Stimulated activated CD4-positive, alpha-beta T cell treated with anti-CD3 and anti-CD28 coated beads, Interleukin-15, amount 100 ng/mL, for 24 hours (primary cell): ENCODE data around the gene SFI1.
"Not testable (repeated sequence)": the region's sequence is repeated elsewhere in the genome, so short reads cannot be mapped to it uniquely, and the experiment has no call there.

Experiments used
- DNase-seq: peaks from one replicate; pipeline ENCODE4 v3.0.0-alpha.2; 2020

SFI1 gene

DNA sequence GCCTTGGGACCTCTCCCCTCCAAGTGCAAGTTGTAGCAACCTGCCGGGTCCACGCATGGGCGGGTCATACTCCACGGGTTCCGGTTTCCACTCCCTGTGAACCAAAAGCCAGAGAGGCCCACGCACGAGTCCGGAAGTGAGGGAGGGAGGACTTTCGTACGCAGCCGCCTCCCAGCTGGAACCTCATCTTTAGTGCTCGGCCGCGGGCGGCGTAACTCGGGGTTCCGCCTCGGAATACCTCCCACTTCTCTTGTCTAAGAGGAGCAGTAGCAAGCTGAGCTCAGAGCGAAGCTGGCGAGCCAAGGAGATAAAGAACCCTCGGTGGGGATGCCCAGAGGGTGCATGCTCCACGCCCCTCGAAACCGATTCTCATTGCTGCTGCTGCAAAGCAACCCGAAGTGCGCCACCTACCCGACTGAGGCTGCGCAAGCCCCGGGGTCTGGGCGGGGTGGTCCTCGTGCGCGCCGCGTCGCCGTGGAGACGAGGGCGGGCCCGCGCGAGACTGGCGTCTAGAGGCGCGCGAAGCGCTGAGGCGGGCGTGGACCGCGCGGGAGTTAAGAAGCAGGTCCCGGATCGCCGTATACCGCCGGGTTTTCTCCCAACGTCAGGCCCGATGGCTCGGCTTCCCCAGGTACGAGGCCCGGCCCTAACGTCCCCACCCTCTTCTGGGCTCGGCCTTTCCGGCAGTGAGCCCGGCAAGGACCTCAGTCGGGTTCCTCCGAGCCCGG is at the start of gene SFI1:
Gene SFI1, plus strand, starts transcription at position 530 of the 728 bp plus-strand sequence. CDS start 11,749 bp downstream, outside the sequence.
- peak; percentile 97 for DNase-seq

- DNase-seq, result no peak
Observed at GRCh38 chr22:31446767-31447166, 49.6 kb upstream of the SFI1 start.

GRCh38 chr22:31447337-31447736 is 49.0 kb upstream of the SFI1 start:
- no peak for DNase-seq

DNA sequence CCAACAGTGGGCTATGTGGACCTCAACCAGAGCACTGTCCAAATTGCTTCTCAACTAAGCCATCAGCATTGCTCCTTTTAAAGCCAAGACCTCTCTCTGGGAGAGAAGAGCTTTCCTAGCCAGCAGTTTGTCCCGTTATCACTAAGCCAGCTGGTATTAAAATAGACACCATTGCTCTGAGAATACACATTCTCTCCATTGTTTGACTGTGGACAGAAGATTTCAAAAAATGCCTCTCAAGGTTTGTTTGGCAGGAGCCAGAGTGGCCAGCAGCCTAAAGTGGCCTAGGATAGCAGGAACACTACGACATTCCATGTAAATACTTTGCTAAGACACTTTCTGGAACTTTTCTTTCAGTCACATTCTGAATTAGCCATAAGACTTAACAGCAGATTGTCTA is 48.0 kb upstream of the SFI1 start:
- no peak for DNase-seq

- no peak for DNase-seq
Observed at GRCh38 chr22:31449506-31449905, 46.8 kb upstream of the SFI1 start.

DNA sequence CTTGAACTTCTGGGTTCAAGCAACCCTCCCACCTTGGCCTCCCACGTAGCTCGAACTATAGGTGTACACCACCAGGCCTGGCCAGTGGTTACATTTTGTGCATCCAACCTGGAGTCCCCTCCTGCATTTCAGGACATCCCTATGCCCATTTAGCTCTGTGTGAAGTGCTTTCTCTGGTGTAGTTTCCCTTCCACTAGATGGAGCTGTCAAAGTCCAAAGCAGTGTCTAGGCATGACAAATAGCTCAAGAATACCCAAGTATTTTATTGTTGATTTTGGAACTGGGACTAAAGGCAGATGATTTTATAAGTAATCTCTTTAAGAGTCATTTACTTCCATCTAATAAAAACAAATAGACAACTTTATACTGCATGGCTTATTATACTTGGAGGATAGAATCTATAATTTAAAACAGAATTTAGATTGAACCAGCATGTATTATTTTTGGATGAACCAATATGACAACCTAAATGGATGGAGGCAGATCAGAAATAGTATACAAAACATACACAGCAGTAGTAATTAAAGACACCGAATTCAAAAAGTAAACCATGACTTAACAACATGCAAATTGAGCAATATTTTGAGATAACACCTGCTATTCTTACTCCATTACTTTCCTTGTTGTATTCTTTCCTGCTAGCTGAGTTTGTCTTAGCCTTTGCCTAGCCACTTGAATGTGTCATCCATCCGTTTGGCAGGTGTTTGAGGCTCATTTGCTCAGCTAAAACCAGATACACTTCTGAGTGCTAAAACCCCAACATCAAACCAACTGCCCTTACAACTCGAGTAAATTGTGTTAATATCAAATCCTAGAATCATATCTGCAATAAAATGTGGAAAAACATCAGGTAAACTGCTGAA is 44.4 kb upstream of the SFI1 start:
- DNase-seq, result no peak

DNA sequence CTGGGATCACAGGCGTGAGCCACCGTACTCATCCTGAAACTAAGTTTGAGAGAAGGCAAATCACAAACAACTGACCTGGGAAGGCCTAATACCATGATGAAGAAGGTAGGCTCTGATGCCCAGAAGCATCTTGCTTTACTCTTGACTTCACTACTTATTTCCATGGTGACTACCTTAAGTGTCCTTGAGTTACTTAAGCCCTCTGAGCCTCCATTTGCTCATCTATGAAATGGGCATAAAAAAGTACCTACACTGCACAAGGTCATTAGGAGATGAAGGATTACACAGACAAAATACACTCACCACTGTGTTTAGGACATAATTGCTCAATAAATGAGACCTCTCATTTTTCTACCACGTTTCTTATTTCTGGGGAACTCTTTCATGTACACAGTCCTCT is 34.6 kb upstream of the SFI1 start:
- DNase-seq, result no peak

GRCh38 chr22:31465307-31465706 is 31.0 kb upstream of the SFI1 start:
- no peak for DNase-seq

DNA sequence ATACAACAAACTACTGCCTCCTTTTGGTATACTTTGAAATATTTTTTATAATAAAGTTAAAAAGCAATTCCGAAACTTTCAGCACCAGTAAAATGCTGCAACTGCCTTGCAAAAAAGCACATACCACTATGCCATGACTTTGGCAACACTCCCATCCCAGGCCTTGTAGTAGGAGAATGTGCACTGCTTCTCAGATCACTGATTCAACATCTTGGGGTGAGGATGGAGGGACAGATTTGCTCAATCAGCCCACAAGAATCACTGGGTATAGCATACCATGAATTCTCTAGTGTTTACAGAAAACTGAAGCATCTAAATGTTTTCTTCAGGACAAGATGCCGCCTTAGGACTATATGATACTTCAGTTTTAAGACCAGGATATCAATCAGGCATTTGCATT is 21.6 kb upstream of the SFI1 start:
- DNase-seq, result no peak

DNA sequence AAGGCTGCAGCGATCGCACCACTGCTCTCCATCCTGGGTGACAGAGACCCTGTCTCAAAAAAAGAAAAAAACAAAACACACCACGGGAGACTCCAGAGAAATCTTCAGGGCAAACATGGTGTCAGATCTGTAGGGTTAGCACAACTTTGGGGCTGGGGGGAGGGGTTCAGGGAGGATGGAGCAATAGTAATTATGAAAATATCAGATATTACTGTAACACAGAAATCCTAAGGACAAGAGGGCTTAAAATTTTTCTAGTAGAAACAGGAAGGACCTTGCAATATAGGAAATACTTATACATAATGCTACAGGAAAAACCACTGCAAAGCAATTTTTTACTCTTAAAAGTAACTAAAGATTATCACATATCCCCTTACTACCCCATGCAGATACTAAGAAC is 20.5 kb upstream of the SFI1 start:
- DNase-seq, result no peak

DNA sequence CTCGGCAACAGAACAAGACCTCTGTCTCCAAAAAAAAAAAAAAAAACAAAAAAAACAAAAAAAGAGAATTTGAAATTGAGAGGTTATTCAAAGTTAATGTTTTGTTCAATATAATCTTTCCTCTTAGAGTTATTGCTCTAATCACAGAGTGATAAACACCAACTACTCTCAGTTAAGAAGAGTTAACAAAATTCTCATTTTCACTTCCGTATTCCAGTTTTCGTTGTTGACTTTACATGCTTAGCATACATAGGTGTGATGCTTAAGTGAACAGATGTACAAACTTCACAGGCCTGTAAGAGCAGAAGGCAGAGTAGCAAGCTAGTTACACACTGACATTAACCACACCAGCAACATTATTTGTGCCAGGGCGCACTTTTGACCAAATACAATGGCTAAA is 19.0 kb upstream of the SFI1 start:
- DNase-seq, result no peak

DNA sequence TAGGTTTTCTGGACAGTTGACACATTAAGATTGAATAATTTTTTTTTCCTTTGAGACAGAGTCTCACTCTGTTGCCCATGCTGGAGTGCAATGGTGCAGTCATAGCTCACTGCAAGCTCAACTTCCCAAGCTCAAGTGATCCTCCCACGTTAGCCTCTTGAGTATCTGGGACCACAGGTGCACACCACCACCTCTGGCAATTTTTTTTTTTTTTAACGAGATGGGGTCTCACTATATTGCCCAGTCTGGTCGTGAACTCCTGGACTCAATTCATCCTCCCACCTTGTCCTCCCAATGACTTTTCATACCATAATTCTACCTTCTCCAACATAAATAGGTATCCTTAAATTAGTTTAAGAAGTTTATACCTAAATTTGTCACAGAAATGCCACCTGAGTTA is 15.2 kb upstream of the SFI1 start:
- DNase-seq, result no peak

- not testable (repeated sequence) for DNase-seq
Observed at GRCh38 chr22:31482470-31482869, 13.9 kb upstream of the SFI1 start.

DNA sequence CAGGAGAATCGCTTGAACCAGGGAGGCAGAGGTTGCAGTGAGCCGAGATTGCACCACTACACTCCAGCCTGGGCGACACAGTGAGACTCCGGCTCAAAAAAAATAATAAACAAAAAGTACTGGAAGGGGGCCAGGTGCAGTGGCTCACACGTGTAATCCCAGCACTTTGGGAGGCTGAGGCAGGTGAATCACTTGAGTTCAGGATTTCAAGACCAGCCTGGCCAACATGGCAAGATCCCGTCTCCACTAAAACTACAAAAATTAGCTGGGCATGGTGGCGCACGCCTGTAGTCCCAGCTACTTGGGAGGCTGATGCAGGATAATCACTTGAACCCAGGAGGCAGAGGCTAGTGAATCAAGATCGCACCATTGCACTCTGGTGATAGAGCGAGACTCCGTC is 10.0 kb upstream of the SFI1 start:
- DNase-seq, result not testable (repeated sequence)

DNA sequence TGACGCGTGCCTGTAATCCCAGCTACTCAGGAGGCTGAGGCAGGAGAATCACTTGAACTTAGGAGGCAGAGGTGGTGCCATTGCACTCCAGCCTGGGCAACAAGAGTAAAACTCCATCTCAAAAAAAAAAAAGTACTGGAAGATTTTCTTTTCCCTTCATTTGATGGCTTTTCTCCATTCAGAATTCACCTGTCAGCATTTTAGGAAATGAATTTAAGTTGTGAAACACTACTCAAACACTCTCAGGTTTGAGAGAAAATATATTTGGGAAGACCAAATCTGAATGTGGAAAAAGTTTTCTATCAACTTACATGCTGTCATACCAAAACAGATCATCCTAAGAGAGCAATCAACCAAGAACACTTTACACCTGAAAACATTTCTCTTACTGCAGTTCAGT is 9.4 kb upstream of the SFI1 start:
- no peak for DNase-seq

- DNase-seq, result no peak
Observed at GRCh38 chr22:31488346-31488883, 7.9 kb upstream of the SFI1 start.

DNA sequence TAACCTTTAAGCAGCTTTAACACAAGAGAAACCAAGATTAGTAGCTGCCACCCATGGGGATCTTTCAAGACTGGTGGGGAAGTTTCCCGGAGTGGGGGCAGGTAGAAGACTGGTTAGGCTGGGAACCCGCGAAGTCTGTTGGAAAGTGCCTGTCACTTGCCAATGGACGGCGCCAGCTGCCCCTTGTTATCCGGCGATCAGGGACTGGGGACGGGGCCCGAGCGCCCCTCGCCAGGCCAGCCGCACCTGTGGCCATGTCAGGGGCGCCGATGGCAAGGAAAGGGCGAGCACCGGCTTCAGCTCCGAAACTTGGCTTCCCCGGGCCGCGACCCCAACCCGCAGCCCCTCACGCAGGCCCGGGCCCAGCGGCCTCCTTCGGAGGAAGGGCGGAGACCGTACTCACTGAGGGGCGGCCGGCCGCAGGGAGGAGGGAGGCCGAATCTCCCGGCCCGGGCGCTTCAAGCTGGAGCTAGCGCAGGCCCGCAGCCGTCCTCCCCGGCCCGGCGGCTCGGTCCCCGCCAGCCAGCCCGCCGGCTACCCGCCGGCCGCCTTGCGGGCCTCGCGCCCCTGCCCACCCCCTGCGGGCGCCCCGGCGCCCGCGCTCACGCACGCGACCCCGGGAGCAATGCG is 7.2 kb upstream of the SFI1 start:
- DNase-seq, result peak; percentile 60

DNA sequence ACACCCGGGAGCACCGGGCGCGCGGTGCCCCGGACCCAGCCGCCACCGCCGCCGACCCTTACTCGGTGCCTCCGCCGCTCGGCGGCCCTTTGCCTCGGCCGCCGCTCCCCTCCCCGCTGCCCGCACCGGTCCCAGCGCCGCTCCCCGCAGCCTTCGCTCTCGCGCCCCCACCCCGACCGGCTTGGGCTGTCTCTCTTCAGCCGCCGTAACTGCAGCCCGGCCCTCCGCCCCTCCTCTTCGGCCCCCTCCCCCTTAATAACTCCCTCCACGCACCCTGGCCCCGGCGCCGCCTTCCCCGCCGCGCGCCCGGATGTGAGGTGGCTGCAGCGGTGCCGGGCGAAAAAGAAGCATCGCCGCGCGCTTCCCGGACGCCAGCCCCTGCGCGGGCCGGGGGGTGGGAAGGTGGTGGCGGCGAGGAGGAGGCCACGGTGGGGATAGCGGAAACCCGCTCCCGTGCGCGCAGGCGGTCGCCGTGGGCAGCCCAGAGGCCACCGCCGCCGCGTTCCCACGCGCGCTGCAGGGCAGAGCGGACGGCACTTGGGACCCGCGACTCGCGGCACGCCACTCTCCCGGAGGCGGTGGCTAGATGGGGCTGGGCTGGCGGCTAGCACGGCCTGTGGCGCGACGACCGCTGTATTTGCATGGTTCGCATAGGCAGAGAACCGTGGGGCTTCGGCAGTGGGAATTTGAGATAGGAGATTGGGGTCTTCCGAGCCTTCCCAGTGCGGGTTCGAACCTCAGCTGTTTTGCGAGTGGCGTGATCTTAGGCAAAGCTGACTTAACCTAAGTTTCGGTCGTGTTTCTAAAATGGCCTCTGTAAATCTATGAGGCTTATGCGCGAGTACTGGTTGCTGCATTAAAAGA is 6.5 kb upstream of the SFI1 start, which contains the start of gene EIF4ENIF1:
Gene EIF4ENIF1, minus strand, starts transcription at position 211 of the 864 bp plus-strand sequence. CDS start 1,124 bp downstream, outside the sequence.
- DNase-seq, result peak; percentile 90

DNA sequence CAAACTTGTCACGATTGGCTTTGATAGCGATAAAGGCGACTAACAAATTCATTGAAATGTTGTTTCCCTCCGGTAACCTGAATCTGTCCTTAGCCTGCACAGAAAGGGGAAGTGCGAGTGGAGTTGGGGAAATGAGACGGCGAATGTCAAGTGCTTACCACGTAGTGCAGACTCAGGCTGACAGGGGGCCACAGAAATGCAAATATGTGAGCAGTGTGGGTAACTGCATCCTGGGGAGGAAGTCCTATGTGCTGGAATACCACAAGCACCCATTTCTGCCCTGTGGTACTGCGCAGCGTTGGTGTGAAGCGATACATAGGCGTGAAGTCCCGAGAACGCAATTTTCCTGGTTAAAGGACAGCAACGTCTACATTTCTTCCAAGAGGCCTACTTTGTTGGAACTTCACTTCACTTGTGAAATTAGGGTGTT is 5.8 kb upstream of the SFI1 start:
- peak; percentile 73 for DNase-seq

DNA sequence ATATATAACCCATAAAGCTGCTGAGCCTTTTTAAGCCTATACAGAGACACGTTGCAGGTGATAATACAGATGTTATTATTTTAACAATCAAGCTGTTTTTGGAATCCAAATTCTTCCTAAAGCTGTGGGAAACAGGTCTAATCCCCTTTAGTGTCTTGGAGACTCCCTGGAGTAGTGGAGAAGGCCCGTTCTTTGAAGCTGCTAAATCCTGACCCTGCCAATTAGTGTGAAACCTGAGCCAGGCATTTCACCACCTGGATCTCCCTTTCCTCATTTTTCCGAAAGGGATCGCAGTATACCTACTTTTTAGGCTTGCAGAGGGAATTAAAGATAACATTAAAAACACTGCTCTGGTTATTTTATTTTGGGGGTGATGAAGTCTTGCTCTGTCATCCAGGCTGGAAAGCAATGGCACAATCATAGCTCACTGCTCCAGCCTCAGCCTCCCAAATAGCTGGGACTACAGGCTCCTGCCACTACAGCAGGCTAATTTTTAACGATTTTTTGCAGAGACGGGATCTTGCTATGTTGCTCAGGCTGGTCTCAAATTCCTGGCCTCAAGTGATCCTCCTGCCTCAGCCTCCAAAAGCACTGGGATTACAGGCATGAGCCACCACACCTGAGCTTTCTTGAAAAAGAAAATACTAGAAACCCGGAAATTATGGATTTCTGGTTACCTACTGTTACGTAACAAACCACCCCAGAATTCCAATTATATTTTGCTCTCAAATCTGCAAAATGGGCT is 4.9 kb upstream of the SFI1 start:
- no peak for DNase-seq

- DNase-seq, result no peak
Observed at GRCh38 chr22:31492151-31492550, 4.2 kb upstream of the SFI1 start.

DNA sequence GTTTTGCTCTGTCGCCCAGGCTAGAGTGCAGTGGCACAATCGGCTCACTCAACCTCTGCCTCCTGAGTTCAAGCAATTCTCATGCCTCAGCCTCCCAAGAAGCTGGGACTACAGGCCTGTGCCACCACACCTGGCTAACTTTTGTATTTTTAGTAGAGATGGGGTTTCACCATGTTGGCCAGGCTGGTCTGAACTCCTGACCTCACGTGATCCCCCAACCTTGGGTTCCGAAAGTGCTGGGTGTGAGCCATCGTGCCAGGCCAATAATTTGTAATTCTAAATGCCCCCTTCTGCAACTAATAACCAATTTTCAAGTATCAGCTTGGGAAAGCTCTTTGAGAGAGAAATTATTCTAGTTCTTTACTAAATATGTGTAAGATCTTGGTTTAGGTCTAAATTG is 3.0 kb upstream of the SFI1 start:
- DNase-seq, result not testable (repeated sequence)
